ENCODE results near the gene AHSG. TPM values are rescaled to one million over a fixed set of nuclear protein-coding genes. Genes with fewer than 3 reads are reported as not detected.

AHSG gene
- total RNA-seq, 1 experiment from 2014 or later = not detected

Other genes starting within 250 kb of the AHSG start
- gene CRYGS, start 68.7 kb upstream of the AHSG start, total RNA-seq (2014; rRNA removed; shearing (Covaris generic)) = 0.10 TPM in 1 of 2 replicates, not detected in the other
- gene TBCCD1, start 45.7 kb upstream of the AHSG start, total RNA-seq (2014; rRNA removed; shearing (Covaris generic)) = 21.4 and 25.5 TPM in 2 replicates
- gene DNAJB11, start 42.3 kb upstream of the AHSG start, total RNA-seq (2014; rRNA removed; shearing (Covaris generic)) = 155 and 159 TPM in 2 replicates
- not detected in 2 replicates for gene FETUB, start 27.3 kb downstream of the AHSG start, total RNA-seq (2014; rRNA removed; shearing (Covaris generic))
- not detected in 2 replicates for gene HRG, start 53.0 kb downstream of the AHSG start, total RNA-seq (2014; rRNA removed; shearing (Covaris generic))
- not detected in 2 replicates for gene KNG1, start 104.3 kb downstream of the AHSG start, total RNA-seq (2014; rRNA removed; shearing (Covaris generic))
- gene EIF4A2, start 170.5 kb downstream of the AHSG start, total RNA-seq (2014; rRNA removed; shearing (Covaris generic)) = 416 and 440 TPM in 2 replicates
- 131 and 150 TPM in 2 replicates for gene RFC4, start 193.4 kb downstream of the AHSG start, total RNA-seq (2014; rRNA removed; shearing (Covaris generic))
- gene ADIPOQ, start 229.7 kb downstream of the AHSG start, total RNA-seq (2014; rRNA removed; shearing (Covaris generic)) = not detected in 2 replicates

Data from H4 (cell line).